Caco-2 (cell line): ENCODE measurements around the gene CFAP77. TPM values are rescaled to one million over a fixed set of nuclear protein-coding genes. Genes with fewer than 3 reads are reported as not detected.

Experiments
- BruUV-seq: library from RNA; stranded (reverse); fragments of 400-500 nt; replicated peaks from 2 replicates; lab custom pipeline; 2021; lab: Mats Ljungman, UMichigan
- CTCF ChIA-PET: fragments of 300-600 bp; sonication (Branson Sonifier 250); formaldehyde crosslinking; loops from one replicate; lab custom pipeline; 2022; ENCODE audit warnings: antibody characterized with exemption; lab: Charles Lee
- POLR2A ChIA-PET: fragments of 300-600 bp; sonication (Branson Sonifier 250); formaldehyde crosslinking; loops from one replicate; lab custom pipeline; 2022; ENCODE audit warnings: antibody characterized with exemption; lab: Charles Lee
- DNase-seq, 2 experiments: peaks; one replicate each; pipeline versions ENCODE4 v3.0.0 to v3.0.0-alpha.2; 2020 to 2022
- H3K27me3 ChIP-seq: replicated peaks from 2 replicates; pipeline ENCODE4 v1.6.0; 2011; ENCODE audit warnings: low read length; ENCODE audit not compliant: control insufficient read depth, insufficient read depth
- H3K36me3 ChIP-seq: 2 replicates; pipeline ENCODE4 v1.5.1; 2011; ENCODE audit warnings: low read length; ENCODE audit not compliant: control insufficient read depth, insufficient read depth
- H3K4me1 ChIP-seq: fragments of 250-450 bp; sonication (Bioruptor Pico); 2 replicates; pipeline ENCODE4 v1.5.1; 2020; ENCODE audit warnings: mild to moderate bottlenecking
- H3K4me3 ChIP-seq: 2 replicates; pipeline ENCODE4 v1.5.1; 2011; ENCODE audit warnings: low read depth, mild to moderate bottlenecking, control low read depth, low read length
- H3K9me3 ChIP-seq: fragments of 250-450 bp; sonication (Bioruptor Pico); 2 replicates; pipeline ENCODE4 v1.5.1; 2020; ENCODE audit warnings: mild to moderate bottlenecking, moderate library complexity
- H3K27ac Mint-ChIP-seq: one replicate; pipeline ENCODE4 v1.8.0; 2022; ENCODE audit warnings: mixed read lengths; ENCODE audit not compliant: unreplicated experiment
- H3K27me3 Mint-ChIP-seq: one replicate; pipeline ENCODE4 v1.8.0; 2022; ENCODE audit warnings: mixed read lengths; ENCODE audit not compliant: insufficient read depth, unreplicated experiment
- H3K36me3 Mint-ChIP-seq: one replicate; pipeline ENCODE4 v1.8.0; 2022; ENCODE audit warnings: mild to moderate bottlenecking, mixed read lengths; ENCODE audit not compliant: insufficient read depth, unreplicated experiment
- H3K4me1 Mint-ChIP-seq: one replicate; pipeline ENCODE4 v1.8.0; 2022; ENCODE audit warnings: low read depth, mixed read lengths; ENCODE audit not compliant: unreplicated experiment
- H3K4me3 Mint-ChIP-seq: one replicate; pipeline ENCODE4 v1.8.0; 2022; ENCODE audit warnings: mild to moderate bottlenecking, moderate library complexity, mixed read lengths; ENCODE audit not compliant: unreplicated experiment
- H3K9me3 Mint-ChIP-seq: one replicate; pipeline ENCODE4 v1.8.0; 2022; ENCODE audit warnings: mixed read lengths; ENCODE audit not compliant: unreplicated experiment
- CTCF ChIP-seq, 2 experiments: fragments of 200-600 bp in 1 of 2; IDR thresholded peaks; 1 replicate in 1 of 2; 2 replicates in 1 of 2; pipeline versions ENCODE4 v1.5.1 to v1.8.0; 2011 to 2022; ENCODE audit warnings: antibody characterized with exemption in 1 of 2, control low read depth in 1 of 2, inconsistent platforms in 1 of 2, low read depth in 1 of 2, low read length in 1 of 2, mild to moderate bottlenecking in 1 of 2, moderate library complexity in 1 of 2; ENCODE audit not compliant: insufficient read depth in 1 of 2, severe bottlenecking in 1 of 2, unreplicated experiment in 1 of 2
- intact Hi-C: fragments of 100-400 bp; cut with micrococcal nuclease; formaldehyde crosslinking; loops from one replicate; pipeline ENCODE4 v1.10.0; 2022; ENCODE audit not compliant: unreplicated experiment
- total RNA-seq: library from RNA; stranded (reverse); gene quantifications from 2 replicates; pipeline ENCODE4 v1.2.3, GENCODE V29; 2022

CFAP77 gene
- total RNA-seq, 1 experiment from 2014 or later = not detected

GRCh38 chr9:132458432-132458831 lies 48.4 kb downstream of the CFAP77 start:
- H3K36me3 ChIP-seq = no peaks in the 10 kb centered on the region
- H3K27me3 Mint-ChIP-seq = no peaks in the 10 kb centered on the region
- H3K4me3 Mint-ChIP-seq = no peak overlapping the region
- no peak for TF ChIP-seq CTCF (IDR thresholded peaks at IDR 0.05; ENCODE audit: insufficient read depth in 1 of 2, low read depth in 1 of 2, low read length in 1 of 2, severe bottlenecking in 1 of 2, unreplicated experiment in 1 of 2)
- POLR2A ChIA-PET = no interaction called here
- no peaks in the 10 kb centered on the region for H3K4me1 Mint-ChIP-seq
- CTCF ChIA-PET = interaction anchor here (0.6 kb wide), 1 partner anchor 1375 kb away, joined by 3 read pairs; no protein-coding TSS in a partner anchor
- no peaks in the 10 kb centered on the region for H3K36me3 Mint-ChIP-seq
- H3K9me3 ChIP-seq = no peaks in the 10 kb centered on the region
- intact Hi-C loops = loop anchor here (2.0 kb wide), 1 partner anchor 48 kb away; the partner anchor contains the start of gene CFAP77
- no peaks in the 10 kb centered on the region for H3K27me3 ChIP-seq
- no peak for DNase-seq
- H3K4me1 ChIP-seq = no peaks in the 10 kb centered on the region
- H3K9me3 Mint-ChIP-seq = no peaks in the 10 kb centered on the region
- BruUV-seq = no TSS peak
- H3K27ac Mint-ChIP-seq = no peak overlapping the region
- no peak overlapping the region for H3K4me3 ChIP-seq

GRCh38 chr9:132459661-132460060 lies 49.6 kb downstream of the CFAP77 start:
- no TSS peak for BruUV-seq
- Histone ChIP-seq H3K4me3 (no peak overlapping the region), H3K4me1 (no peaks in the 10 kb centered on the region), H3K9me3 (no peaks in the 10 kb centered on the region), H3K36me3 (no peaks in the 10 kb centered on the region), H3K27me3 (no peaks in the 10 kb centered on the region)
- no peaks in the 10 kb centered on the region for H3K9me3 Mint-ChIP-seq
- H3K27me3 Mint-ChIP-seq = no peaks in the 10 kb centered on the region
- POLR2A ChIA-PET = no interaction called here
- CTCF ChIA-PET = no interaction called here
- H3K4me3 Mint-ChIP-seq = no peak overlapping the region
- H3K36me3 Mint-ChIP-seq = no peaks in the 10 kb centered on the region
- no peak for DNase-seq
- no peaks in the 10 kb centered on the region for H3K4me1 Mint-ChIP-seq
- no peak overlapping the region for H3K27ac Mint-ChIP-seq
- no peak for TF ChIP-seq CTCF (IDR thresholded peaks at IDR 0.05; ENCODE audit: insufficient read depth in 1 of 2, low read depth in 1 of 2, low read length in 1 of 2, severe bottlenecking in 1 of 2, unreplicated experiment in 1 of 2)
- intact Hi-C loops = loop anchor here (2.0 kb wide), 1 partner anchor 49 kb away; the partner anchor contains the start of gene CFAP77

- Histone ChIP-seq H3K4me3 (no peak overlapping the region), H3K36me3 (no peaks in the 10 kb centered on the region), H3K9me3 (no peaks in the 10 kb centered on the region), H3K4me1 (no peaks in the 10 kb centered on the region), H3K27me3 (no peaks in the 10 kb centered on the region)
- H3K27me3 Mint-ChIP-seq = no peaks in the 10 kb centered on the region
- no peak for TF ChIP-seq CTCF (IDR thresholded peaks at IDR 0.05; ENCODE audit: insufficient read depth in 1 of 2, low read depth in 1 of 2, low read length in 1 of 2, severe bottlenecking in 1 of 2, unreplicated experiment in 1 of 2)
- POLR2A ChIA-PET = no interaction called here
- no peak for DNase-seq
- CTCF ChIA-PET = no interaction called here
- no peak overlapping the region for H3K27ac Mint-ChIP-seq
- no peaks in the 10 kb centered on the region for H3K4me1 Mint-ChIP-seq
- no TSS peak for BruUV-seq
- no peaks in the 10 kb centered on the region for H3K9me3 Mint-ChIP-seq
- no peak overlapping the region for H3K4me3 Mint-ChIP-seq
- intact Hi-C loops = no loop called here
- H3K36me3 Mint-ChIP-seq = no peaks in the 10 kb centered on the region
Observed at GRCh38 chr9:132460240-132460639, 50.2 kb downstream of the CFAP77 start.
